Adrenal gland (tissue), 12 donors: Measurements from ENCODE around the gene NOL4L. TPM values are rescaled to one million over a fixed set of nuclear protein-coding genes. Genes with fewer than 3 reads are reported as not detected.

Source experiments
- DNase-seq, 7 donors: peaks; one replicate each; pipeline ENCODE4 v3.0.0-alpha.2; 2019 to 2020
- H3K27ac ChIP-seq, 5 donors: fragments of 200-600 bp; sonication (generic) in 4 of 5; 1 replicate in 3 of 5; 2 replicates in 2 of 5; pipeline versions ENCODE4 v1.5.1 to v1.8.0; 2016 to 2020; ENCODE audit warnings: mild to moderate bottlenecking in 1 of 5
- H3K27me3 ChIP-seq: fragments of 200-600 bp; 2 replicates; pipeline ENCODE4 v1.8.0; 2021
- H3K36me3 ChIP-seq, 2 donors: fragments of 200-600 bp; replicated peaks in 1 of 2; 1 replicate in 1 of 2; 2 replicates in 1 of 2; pipeline versions ENCODE4 v1.5.1 to v1.8.0; 2018 to 2022
- H3K4me1 ChIP-seq, 2 donors: fragments of 200-600 bp; replicated peaks in 1 of 2; 1 replicate in 1 of 2; 2 replicates in 1 of 2; pipeline versions ENCODE4 v1.5.1 to v1.8.0; 2018 to 2021
- H3K4me3 ChIP-seq, 4 donors: fragments of 200-600 bp; sonication (generic) in 3 of 4; one replicate each; pipeline ENCODE4 v1.5.1; 2016 to 2018
- H3K9me3 ChIP-seq, 3 donors: fragments of 200-600 bp; sonication (generic) in 1 of 3; replicated peaks in 1 of 3; 1 replicate in 2 of 3; 2 replicates in 1 of 3; pipeline versions ENCODE4 v1.5.1 to v1.8.0; 2016 to 2021
- CTCF ChIP-seq, 6 experiments: fragments of 450-650 bp in 4 of 6; fragments of 200-600 bp in 2 of 6; sonication (generic) in 1 of 6; IDR thresholded peaks; 1 replicate in 5 of 6; 2 replicates in 1 of 6; pipeline versions ENCODE4 v1.5.1 to v1.8.0; 2016 to 2021; ENCODE audit warnings: antibody characterized with exemption in 6 of 6, mild to moderate bottlenecking in 2 of 6, moderate library complexity in 1 of 6
- POLR2A ChIP-seq, 2 donors: fragments of 450-650 bp; IDR thresholded peaks; one replicate each; pipeline ENCODE4 v1.6.1; 2017; ENCODE audit warnings: antibody characterized with exemption in 2 of 2, mild to moderate bottlenecking in 2 of 2, moderate library complexity in 1 of 2
- WGBS, 4 donors: extraction: QIAGEN DNeasy Blood & Tissue Kit in 2 of 4; methylation state at CpG; one replicate each; pipeline versions ENCODE4 v1.1.5 to v1.1.7; 2013 to 2017; 5-methylcytosine and 5-hydroxymethylcytosine counted together
- intact Hi-C, 2 donors: fragments of 100-400 bp; cut with DNase I; formaldehyde crosslinking; loops; one replicate each; pipeline versions ENCODE4 v1.14.1 to v1.15.0; 2022 to 2023
- polyA plus RNA-seq, 3 donors: library from polyadenylated mRNA; stranded (reverse); fragments of 200-250 nt in 2 of 3; fragments of 350-450 nt in 1 of 3; fragmentation: Illumina TruSeq in 1 of 3; extraction: RNeasy Lipid Tissue Mini Kit (QIAGEN cat#74804) in 1 of 3; gene quantifications; one replicate each; pipeline ENCODE4 v1.2.3, GENCODE V29; 2013 to 2014
- total RNA-seq, 9 donors: library from RNA; depleted of rRNA in 4 of 9; stranded (reverse); fragments of >200 nt in 4 of 9; fragments of 120-200 nt in 1 of 9; fragmentation: NEBNext Ultra II Directional in 1 of 9; extraction: Animal tissue kit (Norgen Biotek cat#: 25700) in 1 of 9; gene quantifications; one replicate each; pipeline versions ENCODE4 v1.1.0 to v1.2.4, GENCODE V29; 2013 to 2023
- donor health status: healthy with polysubstance abuse.
- donor health status: Bipolar disorder and iron deficiency.
- donor health status: DM: yes; HTN: yes; CAD: no.
- donor health status: DM: no; HTN: no; CAD: no.
- donor health status: DM: no; HTN: no; CAD: no.
- donor health status: DM: yes; HTN: yes; CAD: no.

Gene NOL4L
- total and polyA plus RNA-seq, 12 donors, result 6.4 to 30.4 (median 15.7) TPM

DNA sequence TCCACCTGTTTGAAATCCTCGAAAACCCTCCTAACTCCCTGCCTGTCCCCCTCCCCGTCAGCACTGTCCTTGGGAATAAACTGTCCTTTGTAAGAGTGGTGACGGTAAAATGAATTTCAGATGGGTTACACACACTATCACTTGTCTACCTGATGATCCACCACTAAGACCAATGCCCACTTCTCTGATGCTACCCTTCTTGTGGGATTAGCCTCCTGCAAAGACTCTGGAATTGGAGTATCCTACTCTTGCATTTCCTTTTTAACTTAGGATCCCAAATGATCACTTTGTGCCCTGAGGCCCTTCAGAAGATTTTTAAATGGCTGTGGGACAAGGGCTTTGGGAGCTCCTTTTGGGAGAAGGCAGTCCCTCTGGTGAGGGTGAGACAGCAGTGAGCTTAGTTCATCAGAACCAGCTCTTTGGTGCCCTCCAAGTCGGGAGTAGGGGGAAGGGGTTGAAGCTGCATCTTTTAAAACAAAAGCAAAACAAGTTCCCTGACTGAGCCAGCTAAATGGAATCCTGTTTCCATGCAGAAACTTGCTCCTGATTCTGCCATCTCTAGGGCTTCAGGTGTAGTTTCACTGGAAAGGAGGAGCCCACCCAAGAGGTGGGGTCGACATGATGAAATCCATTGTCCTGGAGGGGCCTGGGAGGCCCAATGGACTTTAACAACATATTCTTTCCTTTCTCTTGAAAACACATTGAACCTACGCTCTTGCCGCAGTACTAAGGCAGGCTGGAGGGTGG lies 140.5 kb downstream of the NOL4L start:
- Histone ChIP-seq H3K4me3 (no peak overlapping the region), H3K27me3 (no peaks in the 10 kb centered on the region), H3K4me1 (peaks cover 0 to 37% of the 10 kb centered on the region in 2 donors), H3K9me3 (no peaks in the 10 kb centered on the region), H3K36me3 (peaks cover 0 to 30% of the 10 kb centered on the region in 2 donors), H3K27ac (peak overlapping the region in 1 of 5 donors; percentile 47)
- WGBS, 4 donors, result 74 to 82% (median 79%) methylated on average over 7 of the region's 7 CpGs
- peak in 1 of 7 donors; percentile 0 for DNase-seq
- intact Hi-C loops, result no loop called here
- TF ChIP-seq CTCF (IDR thresholded peaks at IDR 0.05) (no peak), POLR2A (IDR thresholded peaks at IDR 0.05) (no peak)

DNA sequence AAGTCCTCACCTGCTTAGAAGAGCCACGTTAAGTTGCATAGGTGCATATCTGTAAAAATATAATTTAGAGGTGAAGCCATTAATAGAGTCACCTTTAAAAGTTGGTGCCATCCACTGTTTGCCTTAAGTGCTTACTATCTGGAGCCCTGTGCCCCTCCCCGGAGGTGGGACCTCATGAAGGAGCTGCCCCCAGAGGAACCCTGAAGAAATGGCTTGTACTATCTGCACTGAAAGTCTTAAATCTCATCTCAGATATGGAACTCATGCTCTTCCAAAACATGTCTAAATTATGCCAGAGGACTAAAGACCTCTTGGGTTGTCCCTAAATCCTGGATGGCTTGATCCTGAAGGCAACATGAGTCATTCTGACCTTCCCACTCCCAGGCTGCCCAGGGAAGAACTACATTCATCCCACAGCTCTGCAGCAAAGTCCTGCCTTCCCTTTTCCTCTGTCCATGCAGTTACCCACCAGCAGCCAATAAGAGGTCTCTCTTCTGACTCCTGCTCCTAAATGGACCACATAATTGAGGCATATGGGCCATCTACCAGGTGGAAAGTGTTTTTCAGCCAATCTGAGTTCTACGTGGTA lies 141.7 kb downstream of the NOL4L start:
- no peak overlapping the region for H3K4me3 ChIP-seq
- peak in 2 of 7 donors; percentile 1 to 23 for DNase-seq
- H3K4me1 ChIP-seq, result peaks cover 0 to 31% of the 10 kb centered on the region in 2 donors
- no peak overlapping the region for H3K27ac ChIP-seq
- 85 to 90% (median 88%) methylated on average over 3 of the region's 3 CpGs for WGBS, 4 donors
- no peaks in the 10 kb centered on the region for H3K9me3 ChIP-seq
- TF ChIP-seq CTCF (IDR thresholded peaks at IDR 0.05) (no peak), POLR2A (IDR thresholded peaks at IDR 0.05) (no peak)
- H3K27me3 ChIP-seq, result no peaks in the 10 kb centered on the region
- intact Hi-C loops, result no loop called here
- peaks cover 0 to 42% of the 10 kb centered on the region in 2 donors for H3K36me3 ChIP-seq

GRCh38 chr20:32442630-32443373 lies 142.3 kb downstream of the NOL4L start:
- peak in 1 of 7 donors; percentile 41 for DNase-seq
- H3K27me3 ChIP-seq, result no peaks in the 10 kb centered on the region
- H3K9me3 ChIP-seq, result no peaks in the 10 kb centered on the region
- TF ChIP-seq CTCF (IDR thresholded peaks at IDR 0.05), result no peak
- TF ChIP-seq POLR2A (IDR thresholded peaks at IDR 0.05), result no peak
- 76 to 88% (median 79%) methylated on average over 10 of the region's 10 CpGs for WGBS, 4 donors
- no peak overlapping the region for H3K4me3 ChIP-seq
- H3K36me3 ChIP-seq, result peaks cover 0 to 47% of the 10 kb centered on the region in 2 donors
- H3K27ac ChIP-seq, result no peak overlapping the region
- peaks cover 2 to 31% of the 10 kb centered on the region in 2 donors for H3K4me1 ChIP-seq
- intact Hi-C loops, result no loop called here

GRCh38 chr20:32441638-32442037 lies 143.5 kb downstream of the NOL4L start:
- no peak for TF ChIP-seq POLR2A (IDR thresholded peaks at IDR 0.05)
- no peak for TF ChIP-seq CTCF (IDR thresholded peaks at IDR 0.05)
- no peaks in the 10 kb centered on the region for H3K27me3 ChIP-seq
- WGBS, 4 donors, result 90 to 92% (median 91%) methylated on average over 4 of the region's 4 CpGs
- no peak overlapping the region for H3K4me3 ChIP-seq
- H3K4me1 ChIP-seq, result peaks cover 7 to 26% of the 10 kb centered on the region in 2 donors
- peak in 2 of 7 donors; percentile 15 to 38 for DNase-seq
- peaks cover 0 to 53% of the 10 kb centered on the region in 2 donors for H3K36me3 ChIP-seq
- intact Hi-C loops, result no loop called here
- H3K9me3 ChIP-seq, result no peaks in the 10 kb centered on the region
- H3K27ac ChIP-seq, result no peak overlapping the region
